ENCODE results near the gene YKT6. TPM values are rescaled to one million over a fixed set of nuclear protein-coding genes. Genes with fewer than 3 reads are reported as not detected.

Gene YKT6
- total RNA-seq, 1 experiment from 2014 or later, result 146 TPM

DNA sequence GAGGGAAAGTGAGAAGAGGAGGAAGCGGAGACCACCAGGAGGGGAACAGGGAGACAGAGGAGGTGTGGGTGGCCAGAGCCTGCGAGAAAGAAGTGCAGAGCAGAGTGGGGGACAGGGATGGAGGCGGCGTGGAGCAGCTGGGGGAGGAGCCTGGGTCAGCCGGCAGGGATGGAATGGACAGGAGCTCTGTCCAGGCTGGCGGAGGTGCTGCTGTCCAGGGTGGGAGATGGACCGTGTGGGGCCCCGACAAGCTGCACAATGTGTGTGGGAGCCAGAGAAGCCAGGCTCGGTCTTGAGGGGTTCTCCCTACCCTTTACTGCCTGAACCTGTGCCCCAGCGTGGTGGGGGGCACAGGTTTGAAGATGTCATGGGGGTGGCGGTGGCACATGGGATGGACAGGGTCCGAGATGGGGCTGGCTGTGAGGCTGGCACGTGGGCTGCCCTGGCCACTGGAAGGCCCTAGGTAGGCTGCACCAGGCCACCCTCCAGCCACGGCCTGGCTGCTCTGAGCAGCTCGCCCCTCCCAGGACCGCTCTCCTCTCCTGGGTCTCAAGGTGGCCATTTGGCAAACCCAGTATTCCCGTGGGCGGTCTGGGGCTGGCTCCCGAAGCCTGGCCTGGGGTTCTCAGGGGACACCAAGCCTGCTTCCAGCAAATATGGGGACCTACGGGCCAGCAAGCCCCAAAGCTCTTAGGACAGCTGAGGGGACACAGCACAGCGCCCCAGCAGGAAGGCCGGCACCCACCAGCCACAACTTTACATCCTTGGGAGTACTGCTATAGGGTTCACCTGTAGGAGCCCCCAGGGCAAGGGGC, 32.3 kb downstream of the YKT6 start:
- BruUV-seq (replicated peaks), result no TSS peak
- intact Hi-C loops (cut with micrococcal nuclease; ENCODE audit: unreplicated experiment), result no loop called here
- TF ChIP-seq, protein P1, sequence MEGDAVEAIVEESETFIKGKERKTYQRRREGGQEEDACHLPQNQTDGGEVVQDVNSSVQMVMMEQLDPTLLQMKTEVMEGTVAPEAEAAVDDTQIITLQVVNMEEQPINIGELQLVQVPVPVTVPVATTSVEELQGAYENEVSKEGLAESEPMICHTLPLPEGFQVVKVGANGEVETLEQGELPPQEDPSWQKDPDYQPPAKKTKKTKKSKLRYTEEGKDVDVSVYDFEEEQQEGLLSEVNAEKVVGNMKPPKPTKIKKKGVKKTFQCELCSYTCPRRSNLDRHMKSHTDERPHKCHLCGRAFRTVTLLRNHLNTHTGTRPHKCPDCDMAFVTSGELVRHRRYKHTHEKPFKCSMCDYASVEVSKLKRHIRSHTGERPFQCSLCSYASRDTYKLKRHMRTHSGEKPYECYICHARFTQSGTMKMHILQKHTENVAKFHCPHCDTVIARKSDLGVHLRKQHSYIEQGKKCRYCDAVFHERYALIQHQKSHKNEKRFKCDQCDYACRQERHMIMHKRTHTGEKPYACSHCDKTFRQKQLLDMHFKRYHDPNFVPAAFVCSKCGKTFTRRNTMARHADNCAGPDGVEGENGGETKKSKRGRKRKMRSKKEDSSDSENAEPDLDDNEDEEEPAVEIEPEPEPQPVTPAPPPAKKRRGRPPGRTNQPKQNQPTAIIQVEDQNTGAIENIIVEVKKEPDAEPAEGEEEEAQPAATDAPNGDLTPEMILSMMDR (IDR thresholded peaks at IDR 0.05; ENCODE audit: unreplicated experiment), result no peak
- H3K9me3 Mint-ChIP-seq (ENCODE audit: low read depth, unreplicated experiment), result no peaks in the 10 kb centered on the region
- peaks cover 93% of the 10 kb centered on the region for H3K27me3 Mint-ChIP-seq (ENCODE audit: unreplicated experiment)
- no peak for DNase-seq
- H3K27ac Mint-ChIP-seq (ENCODE audit: unreplicated experiment), result no peak overlapping the region
- no peak overlapping the region for H3K4me3 Mint-ChIP-seq (ENCODE audit: low read depth, unreplicated experiment)
- H3K36me3 Mint-ChIP-seq (ENCODE audit: insufficient read depth, unreplicated experiment), result peaks cover 4% of the 10 kb centered on the region
- CTCF ChIA-PET, result no interaction called here
- no peaks in the 10 kb centered on the region for H3K4me1 Mint-ChIP-seq (ENCODE audit: low read depth, unreplicated experiment)

DNA sequence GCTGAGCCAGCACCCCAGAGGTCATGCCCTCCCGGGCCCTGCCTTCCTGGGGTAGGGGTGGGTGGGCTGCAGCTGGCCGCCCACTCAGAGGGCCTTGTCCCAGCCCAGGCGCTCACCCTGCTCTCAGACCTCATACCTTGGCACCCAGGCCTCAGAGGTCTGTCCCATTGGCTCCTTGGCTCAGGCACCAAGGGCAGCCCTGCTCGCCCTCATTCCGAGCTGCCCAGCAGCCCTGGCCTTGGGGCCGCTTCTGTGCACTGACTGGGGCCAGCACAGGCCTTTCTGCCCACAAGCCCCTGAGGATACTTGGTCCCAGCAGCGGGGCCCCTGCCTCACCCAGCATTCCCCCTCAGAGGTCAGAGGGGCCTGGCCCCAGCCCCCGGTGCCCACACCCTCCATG, 34.3 kb downstream of the YKT6 start:
- DNase-seq, result no peak
- Mint-ChIP-seq H3K4me1 (ENCODE audit: low read depth, unreplicated experiment) (no peaks in the 10 kb centered on the region), H3K9me3 (ENCODE audit: low read depth, unreplicated experiment) (no peaks in the 10 kb centered on the region), H3K27ac (ENCODE audit: unreplicated experiment) (no peak overlapping the region), H3K4me3 (ENCODE audit: low read depth, unreplicated experiment) (no peak overlapping the region), H3K36me3 (ENCODE audit: insufficient read depth, unreplicated experiment) (peaks cover 4% of the 10 kb centered on the region), H3K27me3 (ENCODE audit: unreplicated experiment) (peaks cover 100% of the 10 kb centered on the region)
- BruUV-seq (replicated peaks), result no TSS peak
- CTCF ChIA-PET, result interaction anchor here (0.8 kb wide), 1 partner anchor 23 kb away, joined by 3 read pairs; no protein-coding TSS in a partner anchor
- intact Hi-C loops (cut with micrococcal nuclease; ENCODE audit: unreplicated experiment), result no loop called here
- TF ChIP-seq, protein P1 (IDR thresholded peaks at IDR 0.05; ENCODE audit: unreplicated experiment), result no peak

DNA sequence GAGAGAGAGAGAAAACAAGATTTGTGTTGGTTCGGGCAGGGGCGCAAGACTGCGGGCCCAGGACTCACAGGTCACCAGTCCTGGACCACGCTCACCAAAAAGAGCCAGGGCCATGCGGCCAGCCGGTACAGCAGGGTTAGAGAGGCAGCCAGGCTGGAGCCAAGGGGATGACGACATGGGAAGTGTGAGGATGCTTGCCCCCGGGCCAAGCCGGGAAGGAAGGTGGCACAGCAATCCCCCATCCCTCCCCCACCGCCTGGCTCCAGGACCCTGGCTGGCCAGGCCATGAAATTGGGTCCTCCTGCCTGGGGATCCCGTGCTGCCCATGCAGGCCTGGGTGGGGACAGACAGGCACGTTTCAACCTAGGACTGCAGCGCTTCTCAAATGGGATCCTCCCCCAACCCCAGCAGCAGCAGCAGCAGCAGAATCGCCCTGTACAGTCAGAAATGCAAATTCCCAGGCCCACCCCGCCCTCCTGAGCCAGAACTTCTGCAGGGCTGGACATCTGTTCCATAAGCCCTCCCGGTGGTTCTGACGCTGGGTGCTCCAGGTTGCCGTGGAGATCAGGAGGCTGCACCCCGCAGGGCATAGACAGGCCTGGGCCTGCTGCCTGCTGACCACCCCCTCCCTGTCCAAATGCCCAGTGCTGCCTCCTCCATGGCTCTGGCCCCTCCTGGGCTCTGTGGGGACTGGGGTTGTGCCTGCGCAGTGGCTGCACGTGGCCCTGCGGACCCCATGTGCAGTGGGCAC, 35.0 kb downstream of the YKT6 start:
- peaks cover 100% of the 10 kb centered on the region for H3K27me3 Mint-ChIP-seq (ENCODE audit: unreplicated experiment)
- CTCF ChIA-PET, result interaction anchor here (1.1 kb wide), 1 partner anchor 20 kb away, joined by 3 read pairs; no protein-coding TSS in a partner anchor
- intact Hi-C loops (cut with micrococcal nuclease; ENCODE audit: unreplicated experiment), result no loop called here
- H3K9me3 Mint-ChIP-seq (ENCODE audit: low read depth, unreplicated experiment), result no peaks in the 10 kb centered on the region
- peaks cover 4% of the 10 kb centered on the region for H3K36me3 Mint-ChIP-seq (ENCODE audit: insufficient read depth, unreplicated experiment)
- peaks cover 6% of the 10 kb centered on the region for H3K4me1 Mint-ChIP-seq (ENCODE audit: low read depth, unreplicated experiment)
- no peak overlapping the region for H3K4me3 Mint-ChIP-seq (ENCODE audit: low read depth, unreplicated experiment)
- TF ChIP-seq, protein P1 (IDR thresholded peaks at IDR 0.05; ENCODE audit: unreplicated experiment), result no peak
- no peak overlapping the region for H3K27ac Mint-ChIP-seq (ENCODE audit: unreplicated experiment)
- BruUV-seq (replicated peaks), result no TSS peak
- no peak for DNase-seq

DNA sequence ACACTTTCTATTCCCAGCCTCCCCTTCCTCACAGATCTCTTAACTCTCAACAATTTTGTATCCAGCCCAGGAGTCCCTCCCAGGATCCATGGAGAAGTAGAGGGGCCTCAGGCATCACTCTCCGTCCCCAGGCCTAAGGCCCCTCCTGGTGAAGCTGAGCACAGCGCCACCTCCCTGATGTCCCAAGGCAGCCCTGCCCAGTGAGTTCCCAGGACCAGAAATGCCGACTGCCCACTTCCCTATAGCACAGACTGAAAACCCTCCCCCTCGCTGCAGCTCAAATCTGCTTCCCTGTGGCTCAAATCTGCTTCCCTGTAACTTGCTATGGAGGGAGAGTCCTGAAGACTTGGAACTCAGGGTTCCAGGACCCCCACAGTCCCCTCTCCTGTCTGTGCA, 35.6 kb downstream of the YKT6 start:
- Mint-ChIP-seq H3K4me3 (ENCODE audit: low read depth, unreplicated experiment) (no peak overlapping the region), H3K4me1 (ENCODE audit: low read depth, unreplicated experiment) (peaks cover 8% of the 10 kb centered on the region), H3K9me3 (ENCODE audit: low read depth, unreplicated experiment) (no peaks in the 10 kb centered on the region), H3K27ac (ENCODE audit: unreplicated experiment) (no peak overlapping the region), H3K36me3 (ENCODE audit: insufficient read depth, unreplicated experiment) (peaks cover 4% of the 10 kb centered on the region), H3K27me3 (ENCODE audit: unreplicated experiment) (peaks cover 100% of the 10 kb centered on the region)
- intact Hi-C loops (cut with micrococcal nuclease; ENCODE audit: unreplicated experiment), result no loop called here
- BruUV-seq (replicated peaks), result no TSS peak
- TF ChIP-seq, protein P1 (IDR thresholded peaks at IDR 0.05; ENCODE audit: unreplicated experiment), result no peak
- DNase-seq, result no peak
- CTCF ChIA-PET, result interaction anchor here (1.1 kb wide), 1 partner anchor 20 kb away, joined by 3 read pairs; no protein-coding TSS in a partner anchor
